Breast epithelium (tissue), 4 donors: Measurements from ENCODE around the gene PPM1H. TPM values are rescaled to one million over a fixed set of nuclear protein-coding genes. Genes with fewer than 3 reads are reported as not detected.

Experiments used
- DNase-seq, 2 donors: peaks; one replicate each; pipeline ENCODE4 v3.0.0-alpha.2; 2019; ENCODE audit warnings: low spot score in 2 of 2
- H3K27ac ChIP-seq, 2 donors: fragments of 200-600 bp; sonication (generic) in 1 of 2; one replicate each; pipeline ENCODE4 v1.5.1; 2016 to 2019; ENCODE audit warnings: mild to moderate bottlenecking in 1 of 2
- H3K27me3 ChIP-seq, 2 donors: fragments of 200-600 bp; sonication (generic) in 1 of 2; one replicate each; pipeline versions ENCODE4 v1.5.1 to v1.6.0; 2017 to 2019; ENCODE audit warnings: control low read depth in 1 of 2, mild to moderate bottlenecking in 1 of 2
- H3K36me3 ChIP-seq: fragments of 200-600 bp; one replicate; pipeline ENCODE4 v1.5.1; 2019
- H3K4me1 ChIP-seq, 2 donors: fragments of 200-600 bp; sonication (generic); one replicate each; pipeline ENCODE4 v1.5.1; 2016 to 2019; ENCODE audit warnings: control low read depth in 1 of 2
- H3K4me3 ChIP-seq, 3 donors: fragments of 200-600 bp; sonication (generic); 1 replicate in 2 of 3; 2 replicates in 1 of 3; pipeline ENCODE4 v1.5.1; 2016 to 2019; ENCODE audit warnings: mild to moderate bottlenecking in 3 of 3, moderate library complexity in 2 of 3
- H3K9me3 ChIP-seq, 2 donors: fragments of 200-600 bp; sonication (generic) in 1 of 2; one replicate each; pipeline ENCODE4 v1.5.1; 2016 to 2019; ENCODE audit warnings: control low read depth in 1 of 2
- CTCF ChIP-seq, 3 donors: fragments of 450-650 bp; IDR thresholded peaks; one replicate each; pipeline ENCODE4 v1.5.1; 2016 to 2017; ENCODE audit warnings: antibody characterized with exemption in 3 of 3, mild to moderate bottlenecking in 3 of 3, moderate library complexity in 3 of 3
- POLR2A ChIP-seq: fragments of 450-650 bp; IDR thresholded peaks from one replicate; pipeline ENCODE4 v1.6.1; 2016; ENCODE audit warnings: antibody characterized with exemption, mild to moderate bottlenecking, moderate library complexity
- POLR2AphosphoS5 ChIP-seq, 3 donors: sonication (generic); formaldehyde crosslinking; IDR thresholded peaks; one replicate each; pipeline ENCODE4 v1.6.1; 2017; ENCODE audit warnings: antibody characterized with exemption in 3 of 3
- intact Hi-C: fragments of 100-400 bp; cut with DNase I; formaldehyde crosslinking; loops from one replicate; pipeline ENCODE4 v1.15.1; 2023; ENCODE audit warnings: low total_unique reads
- total RNA-seq, 3 donors: library from RNA; depleted of rRNA; stranded (reverse); fragments of >200 nt; gene quantifications; one replicate each; pipeline ENCODE4 v1.1.0, GENCODE V29; 2016

The PPM1H gene
- total RNA-seq, 3 donors from 2014 or later, result 2.2 to 15.4 (median 13.5) TPM

GRCh38 chr12:62714181-62714773 is 220.7 kb downstream of the PPM1H start:
- Histone ChIP-seq H3K4me1 (peaks cover 12 to 14% of the 10 kb centered on the region in 2 donors), H3K9me3 (no peaks in the 10 kb centered on the region), H3K4me3 (no peak overlapping the region), H3K27ac (peak overlapping the region; percentile 58 to 92), H3K36me3 (no peaks in the 10 kb centered on the region), H3K27me3 (no peaks in the 10 kb centered on the region)
- DNase-seq, result no peak
- intact Hi-C loops, result no loop called here
- TF ChIP-seq CTCF (IDR thresholded peaks at IDR 0.05), result no peak
- TF ChIP-seq POLR2A, result no peak
- TF ChIP-seq POLR2AphosphoS5 (IDR thresholded peaks at IDR 0.05), result no peak

GRCh38 chr12:62713723-62714122 is 221.2 kb downstream of the PPM1H start:
- TF ChIP-seq CTCF (IDR thresholded peaks at IDR 0.05) (no peak), POLR2AphosphoS5 (IDR thresholded peaks at IDR 0.05) (no peak), POLR2A (no peak)
- Histone ChIP-seq H3K36me3 (no peaks in the 10 kb centered on the region), H3K27me3 (no peaks in the 10 kb centered on the region), H3K27ac (peak overlapping the region; percentile 64 to 92), H3K4me3 (no peak overlapping the region), H3K4me1 (peaks cover 12 to 14% of the 10 kb centered on the region in 2 donors), H3K9me3 (no peaks in the 10 kb centered on the region)
- intact Hi-C loops, result no loop called here
- DNase-seq, result no peak

- TF ChIP-seq POLR2A (no peak), CTCF (IDR thresholded peaks at IDR 0.05) (no peak), POLR2AphosphoS5 (IDR thresholded peaks at IDR 0.05) (no peak)
- intact Hi-C loops, result no loop called here
- peaks cover 12 to 14% of the 10 kb centered on the region in 2 donors for H3K4me1 ChIP-seq
Measured at GRCh38 chr12:62712681-62713573, 222.0 kb downstream of the PPM1H start.

GRCh38 chr12:62711631-62712241 is 223.2 kb downstream of the PPM1H start:
- peak overlapping the region; percentile 64 to 92 for H3K27ac ChIP-seq
- peaks cover 10 to 12% of the 10 kb centered on the region in 2 donors for H3K4me1 ChIP-seq
- no peak for DNase-seq
- no peak overlapping the region for H3K4me3 ChIP-seq
- H3K9me3 ChIP-seq, result no peaks in the 10 kb centered on the region
- TF ChIP-seq POLR2A (no peak), POLR2AphosphoS5 (IDR thresholded peaks at IDR 0.05) (no peak), CTCF (IDR thresholded peaks at IDR 0.05) (no peak)
- intact Hi-C loops, result no loop called here
- H3K27me3 ChIP-seq, result no peaks in the 10 kb centered on the region
- no peaks in the 10 kb centered on the region for H3K36me3 ChIP-seq

More at GRCh38 chr12:62712681-62713573, 222.0 kb downstream of the PPM1H start:
- H3K9me3 ChIP-seq, result no peaks in the 10 kb centered on the region
- no peak for DNase-seq
- no peaks in the 10 kb centered on the region for H3K36me3 ChIP-seq
- peak overlapping the region; percentile 64 to 92 for H3K27ac ChIP-seq
- H3K4me3 ChIP-seq, result no peak overlapping the region
- H3K27me3 ChIP-seq, result no peaks in the 10 kb centered on the region
